H1 (cell line): ENCODE data around the gene FBXO8. TPM values are rescaled to one million over a fixed set of nuclear protein-coding genes. Genes with fewer than 3 reads are reported as not detected.

ENCODE experiments used
- polyA plus RNA-seq, 7 experiments: library from polyadenylated mRNA; depleted of rRNA in 3 of 7; stranded (reverse) in 5 of 7; unstranded in 2 of 7; fragments of >200 nt in 5 of 7; fragments of 200-250 nt in 2 of 7; gene quantifications; 1 replicate in 5 of 7; 2 replicates in 1 of 7; 4 replicates in 1 of 7; pipeline versions ENCODE4 v1.2.1 to v1.2.3, GENCODE V29; 2011 to 2013; ENCODE audit warnings: missing spikeins in 2 of 7, mixed read lengths in 2 of 7
- total RNA-seq: library from RNA; stranded (reverse); fragmentation: NEBNext Ultra II Directional; extraction: Animal tissue kit (Norgen Biotek cat#: 25700); gene quantifications from 2 replicates; pipeline ENCODE4 v1.2.1, GENCODE V29; 2021
- TF ChIP-seq, protein P1 (sequence below): IDR thresholded peaks from 2 replicates; pipeline ENCODE4 v1.6.1; 2012; ENCODE audit warnings: low read length, inconsistent platforms

FBXO8 gene
- total and polyA plus RNA-seq, 2 of the 8 experiments (the other 6 are each of a cell fraction or from before 2014, with no cell fraction given), result 5.1 to 7.5 TPM

DNA sequence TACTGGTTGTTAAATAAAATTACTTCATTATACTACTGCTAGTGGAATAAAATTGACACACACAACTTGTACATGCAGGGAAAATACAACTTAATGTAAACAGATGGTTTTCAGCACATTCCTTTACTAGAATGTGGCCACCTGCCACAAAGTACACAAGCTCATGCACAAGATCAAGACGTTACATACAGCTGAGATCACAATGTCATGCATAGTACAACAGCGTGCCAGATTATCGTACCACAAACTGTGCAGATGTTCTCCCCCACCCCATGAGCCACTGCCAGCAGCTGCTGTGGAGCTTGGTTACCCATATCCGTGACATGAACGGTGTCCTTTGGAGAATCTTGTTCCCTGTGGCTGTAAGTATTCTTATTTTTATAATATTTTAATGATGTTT is 27.7 kb downstream of the FBXO8 start (continued):
- TF ChIP-seq, protein P1, sequence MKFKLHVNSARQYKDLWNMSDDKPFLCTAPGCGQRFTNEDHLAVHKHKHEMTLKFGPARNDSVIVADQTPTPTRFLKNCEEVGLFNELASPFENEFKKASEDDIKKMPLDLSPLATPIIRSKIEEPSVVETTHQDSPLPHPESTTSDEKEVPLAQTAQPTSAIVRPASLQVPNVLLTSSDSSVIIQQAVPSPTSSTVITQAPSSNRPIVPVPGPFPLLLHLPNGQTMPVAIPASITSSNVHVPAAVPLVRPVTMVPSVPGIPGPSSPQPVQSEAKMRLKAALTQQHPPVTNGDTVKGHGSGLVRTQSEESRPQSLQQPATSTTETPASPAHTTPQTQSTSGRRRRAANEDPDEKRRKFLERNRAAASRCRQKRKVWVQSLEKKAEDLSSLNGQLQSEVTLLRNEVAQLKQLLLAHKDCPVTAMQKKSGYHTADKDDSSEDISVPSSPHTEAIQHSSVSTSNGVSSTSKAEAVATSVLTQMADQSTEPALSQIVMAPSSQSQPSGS, result no peak
